Right forelimb (tissue), 1 donor: ENCODE measurements around the gene CXCL14.

ENCODE experiments used
- DNase-seq: peaks from one replicate; pipeline ENCODE4 v3.0.0-alpha.2; 2018

Gene CXCL14

GRCh38 chr5:135578685-135579341 lies at the start of gene CXCL14:
CXCL14 (minus strand) TSS chr5:135578991; CDS start chr5:135578778, 213 bp downstream.
- peak; percentile 62 for DNase-seq

GRCh38 chr5:135626636-135627035 lies 47.8 kb upstream of the CXCL14 start:
- no peak for DNase-seq

- no peak for DNase-seq
These were observed 47.2 kb upstream of the CXCL14 start for GRCh38 chr5:135625961-135626360.

GRCh38 chr5:135625486-135625885 lies 46.7 kb upstream of the CXCL14 start:
- DNase-seq = no peak

GRCh38 chr5:135625061-135625460 lies 46.3 kb upstream of the CXCL14 start:
- no peak for DNase-seq

GRCh38 chr5:135623186-135623715 lies 44.5 kb upstream of the CXCL14 start:
- DNase-seq = no peak

GRCh38 chr5:135615581-135616260 lies 36.9 kb upstream of the CXCL14 start:
- DNase-seq = no peak

GRCh38 chr5:135615171-135615570 lies 36.4 kb upstream of the CXCL14 start:
- DNase-seq = no peak

- DNase-seq = no peak
These were observed 31.2 kb upstream of the CXCL14 start for GRCh38 chr5:135609981-135610380.

GRCh38 chr5:135608761-135609443 lies 30.1 kb upstream of the CXCL14 start:
- no peak for DNase-seq

GRCh38 chr5:135608361-135608760 lies 29.6 kb upstream of the CXCL14 start:
- DNase-seq = no peak

- DNase-seq = no peak
These were observed 27.6 kb upstream of the CXCL14 start for GRCh38 chr5:135606431-135606830.

- DNase-seq = no peak
These were observed 26.4 kb upstream of the CXCL14 start for GRCh38 chr5:135605221-135605620.

GRCh38 chr5:135604056-135604455 lies 25.3 kb upstream of the CXCL14 start:
- no peak for DNase-seq

GRCh38 chr5:135602882-135603721 lies 24.3 kb upstream of the CXCL14 start:
- DNase-seq = no peak

GRCh38 chr5:135601466-135601865 lies 22.7 kb upstream of the CXCL14 start:
- DNase-seq = no peak

- DNase-seq = no peak
These were observed 22.2 kb upstream of the CXCL14 start for GRCh38 chr5:135600971-135601381.

GRCh38 chr5:135600152-135600570 lies 21.4 kb upstream of the CXCL14 start:
- DNase-seq = no peak

- DNase-seq = no peak
These were observed 20.8 kb upstream of the CXCL14 start for GRCh38 chr5:135599421-135600151.

GRCh38 chr5:135598691-135599395 lies 20.1 kb upstream of the CXCL14 start:
- DNase-seq = no peak

- DNase-seq = no peak
These were observed 18.0 kb upstream of the CXCL14 start for GRCh38 chr5:135596788-135597187.
